Measurements from ENCODE around the gene FANK1.
A peak's percentile ranks its signal among the peaks of the same experiment; 100 is the strongest.

The FANK1 gene, protein sequence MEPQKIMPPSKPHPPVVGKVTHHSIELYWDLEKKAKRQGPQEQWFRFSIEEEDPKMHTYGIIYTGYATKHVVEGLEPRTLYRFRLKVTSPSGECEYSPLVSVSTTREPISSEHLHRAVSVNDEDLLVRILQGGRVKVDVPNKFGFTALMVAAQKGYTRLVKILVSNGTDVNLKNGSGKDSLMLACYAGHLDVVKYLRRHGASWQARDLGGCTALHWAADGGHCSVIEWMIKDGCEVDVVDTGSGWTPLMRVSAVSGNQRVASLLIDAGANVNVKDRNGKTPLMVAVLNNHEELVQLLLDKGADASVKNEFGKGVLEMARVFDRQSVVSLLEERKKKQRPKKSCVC
- total RNA-seq, result 5.8 reads per million, percentile 22 among the genes with 10 or more reads in this experiment

DNA sequence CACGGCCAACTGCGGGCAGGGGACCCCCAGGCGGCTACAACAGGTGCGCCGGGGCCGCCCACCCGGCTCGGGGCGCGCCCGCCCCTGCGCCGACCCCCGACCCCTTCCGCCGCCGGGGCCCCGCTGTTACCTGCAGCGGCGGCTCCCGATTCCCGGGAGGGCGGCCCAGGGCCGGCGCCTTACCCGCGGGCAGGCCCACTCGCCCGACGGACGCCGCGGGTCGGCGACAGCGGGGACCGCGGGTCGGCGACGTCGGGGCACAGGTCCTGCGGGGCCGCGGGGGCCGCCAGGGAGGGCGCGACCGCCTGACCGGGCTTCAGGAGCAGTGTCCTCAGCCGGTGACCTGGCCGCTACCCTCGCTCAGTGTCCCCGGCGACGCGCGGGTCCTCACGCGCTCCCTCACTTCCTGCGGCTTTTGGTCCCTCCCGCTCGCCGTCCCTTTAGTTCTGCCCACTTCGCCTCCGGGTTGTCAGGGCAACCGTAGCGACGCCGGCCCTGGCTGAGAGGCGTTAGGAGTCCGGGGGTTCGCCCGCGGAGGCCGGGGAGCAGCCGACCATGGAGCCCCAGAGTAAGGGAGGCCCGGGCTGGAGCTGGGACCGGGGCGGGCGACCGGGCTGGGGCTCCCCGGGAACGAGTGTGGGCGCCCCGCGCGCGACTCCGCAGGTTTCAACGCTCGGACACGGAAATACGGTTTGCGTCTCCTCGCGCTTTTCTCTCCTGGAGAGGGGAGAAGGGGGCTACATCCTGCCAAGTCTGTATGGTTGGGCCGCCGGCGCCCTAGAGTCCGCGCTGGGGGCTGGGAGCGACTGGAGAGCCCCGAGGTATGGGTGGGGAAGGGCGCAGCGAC lies at the start of gene FANK1:
TSS of gene FANK1 (plus strand) at position 477 of the 847 bp plus-strand sequence. CDS start at position 556, 79 bp downstream.
- DNase-seq, result peak; percentile 58

- DNase-seq, result no peak
These were observed 49.5 kb upstream of the FANK1 start for GRCh38 chr10:125846894-125847293.

DNA sequence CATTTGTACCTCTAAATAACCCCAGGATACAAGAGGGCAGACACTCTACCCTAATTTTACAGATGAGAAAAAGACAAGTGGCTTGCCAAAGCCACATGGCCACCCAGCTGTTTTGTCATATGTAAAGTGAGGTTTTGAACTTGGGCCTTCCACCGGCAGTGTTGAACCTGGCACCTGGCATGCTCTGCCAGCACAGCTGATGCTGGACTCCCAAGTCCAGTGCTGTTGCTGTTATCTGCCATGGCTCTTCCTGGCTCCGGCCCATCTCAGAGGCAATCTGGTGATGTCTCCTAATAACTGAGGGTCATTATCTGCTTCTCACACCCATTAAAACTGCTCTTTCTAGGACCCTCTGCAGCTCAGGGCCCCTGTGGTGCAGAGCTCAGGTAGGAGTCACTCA lies 48.0 kb upstream of the FANK1 start:
- DNase-seq, result no peak

- no peak for DNase-seq
These were observed 47.5 kb upstream of the FANK1 start for GRCh38 chr10:125848857-125849256.

- no peak for DNase-seq
These were observed 46.9 kb upstream of the FANK1 start for GRCh38 chr10:125849448-125849847.

GRCh38 chr10:125850766-125851731 lies 45.3 kb upstream of the FANK1 start:
- no peak for DNase-seq

- no peak for DNase-seq
These were observed 43.9 kb upstream of the FANK1 start for GRCh38 chr10:125852487-125852886.

DNA sequence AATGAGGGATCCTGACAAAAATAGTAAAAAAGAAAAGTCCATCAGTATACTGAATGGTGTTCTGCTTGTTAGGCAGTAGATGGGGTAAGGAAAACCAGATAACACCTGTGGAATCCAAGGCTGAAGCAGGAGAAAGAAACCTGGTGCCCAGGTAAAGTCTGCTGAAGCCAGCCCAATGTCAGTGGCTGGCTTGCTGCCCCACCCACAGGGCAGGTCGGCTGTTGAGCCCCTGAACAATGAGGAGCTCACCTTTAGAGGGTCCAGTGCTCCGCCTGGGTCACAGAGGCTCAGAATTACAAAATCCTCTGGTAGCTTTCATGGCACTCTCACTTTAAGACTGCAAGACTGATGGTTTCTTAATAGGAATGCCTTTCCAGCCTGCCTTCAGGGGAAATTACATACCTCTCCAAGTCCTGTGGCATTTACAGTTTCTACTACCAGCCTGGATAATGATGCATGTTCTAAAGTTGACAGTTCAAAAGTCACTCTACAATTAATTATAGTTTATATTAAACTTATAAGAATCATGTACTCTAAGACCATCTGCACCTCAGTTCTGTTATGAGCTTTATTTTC lies 39.1 kb upstream of the FANK1 start:
- no peak for DNase-seq

- DNase-seq, result no peak
These were observed 37.1 kb upstream of the FANK1 start for GRCh38 chr10:125859128-125859817.

DNA sequence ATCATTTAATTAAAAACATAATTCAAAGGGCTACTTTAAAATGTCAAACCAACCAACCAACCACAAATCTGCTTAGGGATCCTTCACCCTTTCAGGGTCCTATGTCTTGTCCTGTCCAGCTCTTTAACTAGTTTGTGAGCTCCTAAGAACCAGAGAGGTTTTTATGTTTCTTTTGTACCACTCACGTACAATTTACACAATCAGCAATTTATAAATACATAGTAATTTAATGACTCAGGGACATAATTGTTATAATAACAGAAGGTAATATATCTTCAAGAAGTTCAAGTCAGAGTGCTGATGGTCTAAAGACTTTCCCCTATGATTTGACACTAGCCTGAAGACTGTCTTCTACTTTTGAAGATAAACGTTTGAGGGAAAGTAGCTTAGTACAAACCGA lies 31.2 kb upstream of the FANK1 start:
- no peak for DNase-seq

DNA sequence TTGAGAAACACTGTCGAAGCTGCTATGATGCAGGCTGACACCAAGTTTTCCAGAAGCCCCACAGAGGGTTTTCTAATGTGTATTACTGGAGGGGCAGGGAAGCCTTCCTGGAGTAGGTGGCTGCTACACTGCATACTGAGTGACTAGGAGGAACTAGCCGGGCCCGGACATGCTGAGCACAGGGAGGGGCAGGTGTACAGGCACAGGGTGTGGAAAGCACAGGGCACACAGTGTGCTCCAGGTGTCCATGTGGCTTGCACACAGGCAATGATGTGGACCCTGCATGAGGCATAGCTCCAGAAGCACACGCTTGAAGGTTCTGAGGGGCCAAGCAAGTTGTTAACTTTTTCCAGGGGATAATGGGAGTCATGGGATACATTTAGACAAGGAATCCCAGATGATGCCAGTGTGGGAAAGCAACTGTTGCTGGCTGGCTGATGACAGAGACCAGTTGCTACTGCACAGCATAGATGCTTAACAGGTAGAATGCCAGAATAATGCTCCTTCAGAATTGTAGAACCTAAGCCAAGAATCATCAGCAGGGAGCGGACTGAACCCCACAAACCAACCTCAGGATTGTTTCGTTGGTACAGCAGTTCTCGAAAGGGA lies 29.8 kb upstream of the FANK1 start:
- no peak for DNase-seq

GRCh38 chr10:125868372-125868975 lies 27.9 kb upstream of the FANK1 start:
- no peak for DNase-seq

DNA sequence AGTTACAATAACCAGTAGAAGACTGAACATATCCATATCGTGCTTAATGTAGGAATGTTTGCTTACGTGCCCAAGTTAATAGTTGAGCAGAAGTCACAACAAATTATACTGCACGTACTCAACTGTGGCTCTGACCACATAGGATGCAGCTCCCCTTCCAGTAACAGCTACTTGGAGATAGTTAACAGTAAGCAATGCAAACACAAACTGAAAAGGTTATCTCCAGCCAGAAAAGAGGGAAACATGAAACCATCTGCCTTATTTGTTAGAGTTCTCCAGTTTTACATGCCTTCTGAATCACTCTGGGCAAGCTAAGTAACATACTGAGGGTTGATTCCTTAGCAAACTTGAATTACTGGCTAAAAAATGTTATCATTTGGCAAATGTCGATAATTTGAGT lies 25.0 kb upstream of the FANK1 start:
- DNase-seq, result no peak

- DNase-seq, result no peak
These were observed 17.2 kb upstream of the FANK1 start for GRCh38 chr10:125878957-125879835.

DNA sequence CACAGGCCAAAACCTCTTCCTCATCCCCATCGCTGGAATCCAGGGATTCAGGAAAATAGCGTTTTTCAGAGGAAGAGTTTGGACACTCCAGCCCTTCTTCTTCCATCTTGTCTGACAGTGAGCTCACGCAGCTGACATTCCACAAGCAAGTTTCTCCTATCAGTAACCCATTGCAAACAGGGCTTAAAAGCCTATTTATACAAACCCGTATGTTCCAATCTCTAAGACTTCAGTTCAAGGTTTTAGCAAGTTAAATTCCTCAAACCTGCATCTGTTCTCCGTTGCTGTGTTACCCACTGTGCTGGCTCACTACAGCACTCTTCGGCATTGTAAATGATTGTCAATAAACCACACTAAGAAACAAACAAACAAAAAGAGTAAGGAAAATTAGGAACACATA lies 15.6 kb upstream of the FANK1 start:
- no peak for DNase-seq

- DNase-seq, result no peak
These were observed 15.2 kb upstream of the FANK1 start, which contains the start of gene DHX32 for GRCh38 chr10:125881192-125881591. Gene DHX32 (minus strand): TSS chr10:125881292. CDS start chr10:125880824, 468 bp downstream.

DNA sequence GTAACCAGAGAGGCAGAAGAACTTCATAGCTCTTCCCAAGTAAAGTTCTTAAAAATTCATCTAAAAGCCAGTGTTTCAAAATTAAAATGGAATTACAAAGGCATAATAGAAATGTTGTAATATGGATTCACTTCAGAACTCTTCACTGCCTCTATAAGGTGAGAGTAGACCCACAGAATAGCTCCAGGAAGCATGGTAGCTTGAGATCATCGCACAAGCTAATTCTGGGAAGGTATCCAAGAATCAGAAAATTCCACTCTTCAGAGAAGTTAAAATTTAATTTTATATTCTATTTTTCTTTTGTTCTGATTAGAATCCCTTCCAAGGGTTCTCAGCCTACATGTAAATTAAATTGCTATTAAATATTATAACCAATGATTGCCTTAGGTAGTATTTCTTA lies 13.8 kb upstream of the FANK1 start:
- no peak for DNase-seq

- no peak for DNase-seq
These were observed 13.2 kb upstream of the FANK1 start for GRCh38 chr10:125883211-125883610.

- no peak for DNase-seq
These were observed 9.4 kb upstream of the FANK1 start for GRCh38 chr10:125886914-125887512.
